ENCODE measurements around the gene SAMD9L.

- TF ChIP-seq POLR2A (IDR thresholded peaks at IDR 0.05), result no peak
- TF ChIP-seq CTCF (IDR thresholded peaks at IDR 0.05), result no peak
Observed at GRCh38 chr7:93145354-93145753, 2.8 kb downstream of the SAMD9L start.
